Panc1 (cell line): ENCODE data around the gene CDH23. TPM values are rescaled to one million over a fixed set of nuclear protein-coding genes. Genes with fewer than 3 reads are reported as not detected.

Experiments
- ATAC-seq: fragments of 200-7000 bp; cut with Tn5 transposase; 2 replicates; pipeline ENCODE4 v1.9.1; 2020; ENCODE audit warnings: mild to moderate bottlenecking, moderate library complexity
- BruUV-seq: library from RNA; stranded (reverse); fragments of 400-500 nt; replicated peaks from 2 replicates; lab custom pipeline; 2021; lab: Mats Ljungman, UMichigan
- CTCF ChIA-PET: fragments of 300-600 bp; sonication (Branson Sonifier 250); formaldehyde crosslinking; loops from one replicate; lab custom pipeline; 2022; ENCODE audit warnings: antibody characterized with exemption; lab: Charles Lee
- POLR2A ChIA-PET: fragments of 300-600 bp; sonication (Branson Sonifier 250); formaldehyde crosslinking; loops from one replicate; lab custom pipeline; 2022; ENCODE audit warnings: antibody characterized with exemption; lab: Charles Lee
- DNase-seq: peaks from one replicate; pipeline ENCODE4 v3.0.0-alpha.2; 2010; ENCODE audit warnings: low read depth, low spot score
- H3K27ac ChIP-seq: 2 replicates; pipeline ENCODE4 v1.5.1; 2011; ENCODE audit warnings: mild to moderate bottlenecking, low read length, inconsistent platforms
- H3K27me3 ChIP-seq: fragments of 200-500 bp; sonication (Bioruptor generic); 2 replicates; pipeline ENCODE4 v1.6.0; 2014; ENCODE audit warnings: low read length, inconsistent platforms; ENCODE audit not compliant: control insufficient read depth, insufficient read depth
- H3K36me3 ChIP-seq: fragments of 200-500 bp; sonication (Bioruptor generic); 2 replicates; pipeline ENCODE4 v1.5.1; 2014; ENCODE audit warnings: inconsistent platforms, mild to moderate bottlenecking, low read length, moderate library complexity; ENCODE audit not compliant: control insufficient read depth, insufficient read depth
- H3K4me1 ChIP-seq: 2 replicates; pipeline ENCODE4 v1.5.1; 2011; ENCODE audit warnings: inconsistent platforms, mild to moderate bottlenecking, low read length, moderate library complexity; ENCODE audit not compliant: control insufficient read depth, insufficient read depth
- H3K4me3 ChIP-seq, 2 experiments: 2 replicates each; pipeline ENCODE4 v1.5.1; 2011 to 2012; ENCODE audit warnings: low read depth in 2 of 2, low read length in 2 of 2, mild to moderate bottlenecking in 2 of 2, inconsistent platforms in 1 of 2, moderate library complexity in 1 of 2
- H3K9me3 ChIP-seq: fragments of 200-500 bp; sonication (Bioruptor generic); 2 replicates; pipeline ENCODE4 v1.5.1; 2014; ENCODE audit warnings: low read depth, mild to moderate bottlenecking, inconsistent platforms, low read length, moderate library complexity; ENCODE audit not compliant: control insufficient read depth, insufficient read depth
- POLR2AphosphoS5 ChIP-seq: IDR thresholded peaks from 2 replicates; pipeline ENCODE4 v1.6.1; 2012; ENCODE audit warnings: mild to moderate bottlenecking, low read depth, low read length, moderate library complexity
- SIN3A ChIP-seq: IDR thresholded peaks from 2 replicates; pipeline ENCODE4 v1.6.1; 2012; ENCODE audit warnings: low read depth, mild to moderate bottlenecking, low read length, moderate library complexity, borderline replicate concordance; ENCODE audit not compliant: insufficient read depth
- TCF7L2 ChIP-seq: IDR thresholded peaks from 2 replicates; pipeline ENCODE4 v1.6.1; 2011; ENCODE audit warnings: mild to moderate bottlenecking, low read depth, low read length, inconsistent platforms
- in situ Hi-C: cut with HindIII; loops from 2 replicates; pipeline ENCODE4 v1.10.0; 2016; ENCODE audit warnings: low sequenced_read_pairs, low pct_unique_long_range_greater_than_20kb
- intact Hi-C: fragments of 100-400 bp; cut with micrococcal nuclease; formaldehyde crosslinking; loops from one replicate; pipeline ENCODE4 v1.10.0; 2022; ENCODE audit not compliant: unreplicated experiment
- total RNA-seq: library from RNA; stranded (reverse); gene quantifications from one replicate; pipeline ENCODE4 v1.2.1, GENCODE V29; 2021; ENCODE audit not compliant: unreplicated experiment
- TF ChIP-seq, protein P1 (sequence below), 2 experiments: IDR thresholded peaks; 2 replicates each; pipeline ENCODE4 v1.6.1; 2011 to 2012; ENCODE audit warnings: low read depth in 2 of 2, control low read depth in 1 of 2, low read length in 1 of 2, mild to moderate bottlenecking in 1 of 2, moderate library complexity in 1 of 2; ENCODE audit not compliant: insufficient read depth in 1 of 2
- TF ChIP-seq, protein P2 (sequence below): fragments of 450-650 bp; IDR thresholded peaks from 2 replicates; pipeline ENCODE4 v1.5.1; 2017; ENCODE audit warnings: mild to moderate bottlenecking

CDH23 gene
- total RNA-seq, 1 experiment from 2014 or later: 2.7 TPM

DNA sequence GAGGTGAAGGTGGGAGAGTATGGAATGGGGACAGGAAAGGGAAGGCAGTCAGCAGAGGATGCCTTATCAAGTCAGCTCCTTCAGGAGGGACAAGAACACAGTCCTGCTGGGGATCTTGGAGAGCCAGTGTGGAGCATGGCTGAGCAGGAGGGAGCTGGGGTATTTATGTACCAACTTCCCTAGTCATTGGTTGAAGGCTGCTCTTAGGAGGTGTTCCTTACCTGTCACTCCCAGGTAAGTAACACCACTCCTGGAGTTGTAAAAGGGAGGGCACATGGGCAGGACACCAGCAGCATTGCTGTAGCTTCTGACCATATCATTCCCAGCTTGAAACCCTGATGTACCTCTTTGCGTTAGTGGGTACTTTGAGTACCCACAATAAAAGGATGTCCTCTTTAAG, 47.9 kb upstream of the CDH23 start:
- intact Hi-C loops: no loop called here
- Histone ChIP-seq H3K9me3 (no peaks in the 10 kb centered on the region), H3K4me1 (peaks cover 3% of the 10 kb centered on the region; the same call in 1 of the 2 replicates), H3K27me3 (no peaks in the 10 kb centered on the region), H3K4me3 (no peak overlapping the region), H3K36me3 (no peaks in the 10 kb centered on the region), H3K27ac (no peak overlapping the region)
- no peak for ATAC-seq
- no TSS peak for BruUV-seq
- ChIA-PET POLR2A (no interaction called here), CTCF (no interaction called here)
- in situ Hi-C loops: no loop called here
- DNase-seq: no peak
- TF ChIP-seq, protein P1, sequence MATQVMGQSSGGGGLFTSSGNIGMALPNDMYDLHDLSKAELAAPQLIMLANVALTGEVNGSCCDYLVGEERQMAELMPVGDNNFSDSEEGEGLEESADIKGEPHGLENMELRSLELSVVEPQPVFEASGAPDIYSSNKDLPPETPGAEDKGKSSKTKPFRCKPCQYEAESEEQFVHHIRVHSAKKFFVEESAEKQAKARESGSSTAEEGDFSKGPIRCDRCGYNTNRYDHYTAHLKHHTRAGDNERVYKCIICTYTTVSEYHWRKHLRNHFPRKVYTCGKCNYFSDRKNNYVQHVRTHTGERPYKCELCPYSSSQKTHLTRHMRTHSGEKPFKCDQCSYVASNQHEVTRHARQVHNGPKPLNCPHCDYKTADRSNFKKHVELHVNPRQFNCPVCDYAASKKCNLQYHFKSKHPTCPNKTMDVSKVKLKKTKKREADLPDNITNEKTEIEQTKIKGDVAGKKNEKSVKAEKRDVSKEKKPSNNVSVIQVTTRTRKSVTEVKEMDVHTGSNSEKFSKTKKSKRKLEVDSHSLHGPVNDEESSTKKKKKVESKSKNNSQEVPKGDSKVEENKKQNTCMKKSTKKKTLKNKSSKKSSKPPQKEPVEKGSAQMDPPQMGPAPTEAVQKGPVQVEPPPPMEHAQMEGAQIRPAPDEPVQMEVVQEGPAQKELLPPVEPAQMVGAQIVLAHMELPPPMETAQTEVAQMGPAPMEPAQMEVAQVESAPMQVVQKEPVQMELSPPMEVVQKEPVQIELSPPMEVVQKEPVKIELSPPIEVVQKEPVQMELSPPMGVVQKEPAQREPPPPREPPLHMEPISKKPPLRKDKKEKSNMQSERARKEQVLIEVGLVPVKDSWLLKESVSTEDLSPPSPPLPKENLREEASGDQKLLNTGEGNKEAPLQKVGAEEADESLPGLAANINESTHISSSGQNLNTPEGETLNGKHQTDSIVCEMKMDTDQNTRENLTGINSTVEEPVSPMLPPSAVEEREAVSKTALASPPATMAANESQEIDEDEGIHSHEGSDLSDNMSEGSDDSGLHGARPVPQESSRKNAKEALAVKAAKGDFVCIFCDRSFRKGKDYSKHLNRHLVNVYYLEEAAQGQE (IDR thresholded peaks at IDR 0.05; ENCODE audit: insufficient read depth in 1 of 2, low read depth in 2 of 2, low read length in 1 of 2): no peak
- TF ChIP-seq, protein P2, sequence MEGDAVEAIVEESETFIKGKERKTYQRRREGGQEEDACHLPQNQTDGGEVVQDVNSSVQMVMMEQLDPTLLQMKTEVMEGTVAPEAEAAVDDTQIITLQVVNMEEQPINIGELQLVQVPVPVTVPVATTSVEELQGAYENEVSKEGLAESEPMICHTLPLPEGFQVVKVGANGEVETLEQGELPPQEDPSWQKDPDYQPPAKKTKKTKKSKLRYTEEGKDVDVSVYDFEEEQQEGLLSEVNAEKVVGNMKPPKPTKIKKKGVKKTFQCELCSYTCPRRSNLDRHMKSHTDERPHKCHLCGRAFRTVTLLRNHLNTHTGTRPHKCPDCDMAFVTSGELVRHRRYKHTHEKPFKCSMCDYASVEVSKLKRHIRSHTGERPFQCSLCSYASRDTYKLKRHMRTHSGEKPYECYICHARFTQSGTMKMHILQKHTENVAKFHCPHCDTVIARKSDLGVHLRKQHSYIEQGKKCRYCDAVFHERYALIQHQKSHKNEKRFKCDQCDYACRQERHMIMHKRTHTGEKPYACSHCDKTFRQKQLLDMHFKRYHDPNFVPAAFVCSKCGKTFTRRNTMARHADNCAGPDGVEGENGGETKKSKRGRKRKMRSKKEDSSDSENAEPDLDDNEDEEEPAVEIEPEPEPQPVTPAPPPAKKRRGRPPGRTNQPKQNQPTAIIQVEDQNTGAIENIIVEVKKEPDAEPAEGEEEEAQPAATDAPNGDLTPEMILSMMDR: no peak
- TF ChIP-seq TCF7L2 (no peak), SIN3A (no peak), POLR2AphosphoS5 (no peak)

DNA sequence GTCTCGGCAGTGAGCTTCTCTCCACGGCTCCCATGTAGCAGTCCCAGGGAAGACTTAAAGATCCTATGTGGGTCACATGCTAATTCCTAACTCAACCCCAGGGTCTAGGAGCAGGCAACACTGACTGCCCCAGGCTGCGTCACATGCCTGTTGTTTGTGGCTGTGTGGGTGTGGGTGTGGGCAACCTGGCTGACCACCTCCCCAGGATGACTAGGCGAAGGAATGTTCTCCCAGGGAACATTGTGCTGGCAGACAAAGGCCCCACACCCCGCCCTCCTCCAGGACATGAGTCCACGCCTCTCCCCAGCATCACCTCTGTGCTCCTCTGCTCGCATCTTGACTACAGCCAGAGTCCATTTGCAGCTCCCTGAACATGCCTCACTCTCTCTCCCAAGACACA, 47.3 kb upstream of the CDH23 start:
- 0 out of 2 replicates have a peak, but pooled peaks have one; percentile 25 for ATAC-seq
- H3K4me1 ChIP-seq: 0 out of 2 replicates have a peak, but pooled peaks cover 3% of the 10 kb centered on the region
- H3K27ac ChIP-seq: no peak overlapping the region
- TF ChIP-seq, protein P1 (IDR thresholded peaks at IDR 0.05; ENCODE audit: insufficient read depth in 1 of 2, low read depth in 2 of 2, low read length in 1 of 2): no peak
- TF ChIP-seq, protein P2: no peak
- TF ChIP-seq POLR2AphosphoS5 (no peak), TCF7L2 (no peak), SIN3A (no peak)
- intact Hi-C loops (no loop called here), in situ Hi-C loops (no loop called here)
- ChIA-PET POLR2A (no interaction called here), CTCF (interaction anchor here (1.2 kb wide), 1 partner anchor 30 kb away, joined by 9 read pairs; no protein-coding TSS in a partner anchor)
- no peaks in the 10 kb centered on the region for H3K9me3 ChIP-seq
- DNase-seq: no peak
- no peaks in the 10 kb centered on the region for H3K27me3 ChIP-seq
- no TSS peak for BruUV-seq
- no peak overlapping the region for H3K4me3 ChIP-seq
- H3K36me3 ChIP-seq: no peaks in the 10 kb centered on the region
